Colonic mucosa (tissue), 4 donors: ENCODE results near the gene TNKS2. TPM values are rescaled to one million over a fixed set of nuclear protein-coding genes. Genes with fewer than 3 reads are reported as not detected.

Experiments
- DNase-seq: peaks from one replicate; pipeline ENCODE4 v3.0.0-alpha.2; 2020
- H3K27ac ChIP-seq: fragments of 200-600 bp; one replicate; pipeline ENCODE4 v1.8.0; 2021
- H3K27me3 ChIP-seq: fragments of 200-600 bp; one replicate; pipeline ENCODE4 v1.8.0; 2021
- H3K36me3 ChIP-seq: fragments of 200-600 bp; one replicate; pipeline ENCODE4 v1.8.0; 2021
- H3K4me1 ChIP-seq: fragments of 200-600 bp; one replicate; pipeline ENCODE4 v1.8.0; 2021; ENCODE audit warnings: mild to moderate bottlenecking
- H3K4me3 ChIP-seq: fragments of 200-600 bp; one replicate; pipeline ENCODE4 v1.8.0; 2021
- H3K9ac ChIP-seq, 2 donors: one replicate each; pipeline ENCODE4 v1.7.0; 2013; ENCODE audit warnings: control low read depth in 2 of 2, low read depth in 2 of 2, low read length in 2 of 2
- H3K9me3 ChIP-seq: fragments of 200-600 bp; one replicate; pipeline ENCODE4 v1.8.0; 2021
- CTCF ChIP-seq: fragments of 200-600 bp; IDR thresholded peaks from one replicate; pipeline ENCODE4 v1.8.0; 2022; ENCODE audit warnings: antibody characterized with exemption, mild to moderate bottlenecking
- intact Hi-C: fragments of 100-400 bp; cut with DNase I; formaldehyde crosslinking; loops from one replicate; pipeline ENCODE4 v1.14.1; 2022
- total RNA-seq, 2 donors: library from RNA; stranded (reverse); fragmentation: NEBNext Ultra II Directional in 1 of 2; extraction: Animal tissue kit (Norgen Biotek cat#: 25700) in 1 of 2; gene quantifications; one replicate each; pipeline ENCODE4 v1.2.1, GENCODE V29; 2021
- donor health status: healthy.
- donor health status: DM: no; HTN: no; CAD: no.
- donor health status: DM: no; HTN: no; CAD: no.

Gene TNKS2
- total RNA-seq, 2 donors from 2014 or later = 19.3 to 34.1 TPM

GRCh38 chr10:91838199-91838598 is 40.0 kb downstream of the TNKS2 start:
- Histone ChIP-seq H3K9ac (no peak overlapping the region), H3K36me3 (peaks cover 9% of the 10 kb centered on the region), H3K9me3 (no peaks in the 10 kb centered on the region), H3K27ac (no peak overlapping the region), H3K4me3 (no peak overlapping the region), H3K4me1 (no peaks in the 10 kb centered on the region), H3K27me3 (no peaks in the 10 kb centered on the region)
- DNase-seq = no peak
- no peak for TF ChIP-seq CTCF
- intact Hi-C loops = loop anchor here (10.0 kb wide), 1 partner anchor 117 kb away; no protein-coding TSS in a partner anchor

DNA sequence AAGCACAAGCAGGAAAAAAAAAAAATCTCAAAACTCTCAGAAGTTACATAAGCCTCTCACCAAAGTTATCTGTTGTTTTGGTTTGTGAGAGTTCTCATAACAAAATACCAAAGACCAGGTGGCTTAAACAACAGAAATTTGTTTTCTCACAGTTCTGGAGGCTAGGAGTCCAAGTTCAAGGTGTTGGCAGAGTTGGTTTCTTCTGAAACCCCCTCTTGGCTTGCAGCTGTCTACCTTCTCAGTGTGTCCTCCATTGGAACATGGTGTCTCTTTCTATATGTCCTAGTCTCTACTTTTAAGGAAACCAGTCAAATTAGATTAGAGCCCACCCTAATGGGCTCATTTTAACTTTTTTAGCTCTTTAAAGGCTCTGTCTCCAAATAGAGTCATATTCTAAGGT is 44.9 kb downstream of the TNKS2 start:
- Histone ChIP-seq H3K27me3 (no peaks in the 10 kb centered on the region), H3K9me3 (no peaks in the 10 kb centered on the region), H3K27ac (no peak overlapping the region), H3K4me1 (no peaks in the 10 kb centered on the region), H3K4me3 (no peak overlapping the region), H3K36me3 (peaks cover 9% of the 10 kb centered on the region), H3K9ac (no peak overlapping the region)
- TF ChIP-seq CTCF = no peak
- intact Hi-C loops = no loop called here
- no peak for DNase-seq

DNA sequence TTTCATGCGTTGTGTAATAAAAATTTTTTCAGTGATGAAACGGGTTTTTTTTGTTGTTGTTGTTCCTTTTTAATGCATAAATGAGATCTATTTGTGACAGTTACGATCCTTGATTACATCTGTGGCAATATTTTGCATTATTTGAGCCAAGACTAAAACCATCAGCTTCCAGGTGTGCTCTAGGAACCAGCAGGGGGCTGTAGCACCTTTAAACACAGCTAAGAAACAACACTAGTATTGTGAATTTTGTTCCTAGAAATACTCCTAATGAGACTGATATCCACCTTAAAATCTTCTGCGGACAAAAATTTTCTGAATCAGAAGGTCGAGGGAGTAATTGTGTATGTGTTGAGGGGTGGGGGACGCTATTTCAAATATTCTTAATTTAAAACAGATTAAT is 58.4 kb downstream of the TNKS2 start:
- no peak for TF ChIP-seq CTCF
- intact Hi-C loops = no loop called here
- H3K27me3 ChIP-seq = no peaks in the 10 kb centered on the region
- DNase-seq = no peak
- no peak overlapping the region for H3K9ac ChIP-seq
- H3K36me3 ChIP-seq = peaks cover 18% of the 10 kb centered on the region
- no peaks in the 10 kb centered on the region for H3K9me3 ChIP-seq
- no peaks in the 10 kb centered on the region for H3K4me1 ChIP-seq
- no peak overlapping the region for H3K4me3 ChIP-seq
- H3K27ac ChIP-seq = no peak overlapping the region

DNA sequence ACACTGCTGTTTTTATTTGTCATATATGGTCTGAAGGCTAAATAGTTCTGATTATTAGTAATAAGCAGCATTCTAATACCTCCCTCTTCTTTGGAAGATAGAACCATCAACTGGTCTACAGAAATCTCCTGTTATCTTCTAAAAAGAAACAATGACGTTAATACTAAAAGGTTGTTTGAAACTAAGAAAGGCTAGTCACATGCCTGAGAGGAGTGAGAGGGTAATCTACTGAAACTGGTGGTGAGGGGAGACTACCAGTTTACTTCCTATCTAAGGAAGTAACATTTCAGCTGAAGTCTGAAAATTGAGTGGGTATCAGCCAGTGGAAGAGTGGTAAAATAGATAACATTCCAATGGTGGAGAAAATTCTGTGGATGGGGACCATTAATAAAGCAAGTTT is 62.7 kb downstream of the TNKS2 start:
- H3K27me3 ChIP-seq = no peaks in the 10 kb centered on the region
- H3K36me3 ChIP-seq = peaks cover 13% of the 10 kb centered on the region
- no peak overlapping the region for H3K9ac ChIP-seq
- H3K9me3 ChIP-seq = no peaks in the 10 kb centered on the region
- no peak overlapping the region for H3K4me3 ChIP-seq
- DNase-seq = no peak
- no peak overlapping the region for H3K27ac ChIP-seq
- TF ChIP-seq CTCF = no peak
- intact Hi-C loops = loop anchor here (5.0 kb wide), 1 partner anchor 39 kb away; no protein-coding TSS in a partner anchor
- H3K4me1 ChIP-seq = no peaks in the 10 kb centered on the region

- peak; percentile 48 for DNase-seq
- no peak overlapping the region for H3K27ac ChIP-seq
- no peak overlapping the region for H3K9ac ChIP-seq
- H3K27me3 ChIP-seq = no peaks in the 10 kb centered on the region
- intact Hi-C loops = loop anchor here (5.0 kb wide), 1 partner anchor 42 kb away; no protein-coding TSS in a partner anchor
- no peak overlapping the region for H3K4me3 ChIP-seq
- TF ChIP-seq CTCF = no peak
- no peaks in the 10 kb centered on the region for H3K9me3 ChIP-seq
- no peaks in the 10 kb centered on the region for H3K36me3 ChIP-seq
- no peaks in the 10 kb centered on the region for H3K4me1 ChIP-seq
Measured at GRCh38 chr10:91864099-91864498, 65.9 kb downstream of the TNKS2 start.
